Endodermal cell (in vitro differentiated cells): ENCODE results near the gene SEC24D. TPM values are rescaled to one million over a fixed set of nuclear protein-coding genes. Genes with fewer than 3 reads are reported as not detected.
A peak's percentile ranks its signal among the peaks of the same experiment; 100 is the strongest.

ENCODE experiments used
- DNase-seq: peaks from one replicate; pipeline ENCODE4 v3.0.0-alpha.2; 2017
- H3K27ac ChIP-seq: 2 replicates; pipeline ENCODE4 v1.5.1; 2013; ENCODE audit warnings: mild to moderate bottlenecking, low read depth, low read length, moderate library complexity
- H3K27me3 ChIP-seq: 2 replicates; pipeline ENCODE4 v1.6.1; 2013; ENCODE audit warnings: mild to moderate bottlenecking, low read length, moderate library complexity; ENCODE audit not compliant: insufficient read depth, control insufficient read depth, poor library complexity, severe bottlenecking
- H3K36me3 ChIP-seq: 2 replicates; pipeline ENCODE4 v1.7.0; 2013; ENCODE audit warnings: mild to moderate bottlenecking, low read length, moderate library complexity; ENCODE audit not compliant: control insufficient read depth, insufficient read depth
- H3K4me1 ChIP-seq: one replicate; pipeline ENCODE4 v1.7.0; 2013; ENCODE audit warnings: low read length; ENCODE audit not compliant: control insufficient read depth, insufficient read depth
- H3K4me3 ChIP-seq: 2 replicates; pipeline ENCODE4 v1.5.1; 2013; ENCODE audit warnings: mild to moderate bottlenecking, low read length, moderate library complexity
- H3K9ac ChIP-seq: 2 replicates; pipeline ENCODE4 v1.6.1; 2013; ENCODE audit warnings: mild to moderate bottlenecking, low read length, moderate library complexity; ENCODE audit not compliant: poor library complexity, severe bottlenecking; ENCODE audit errors: extremely low read depth
- H3K9me3 ChIP-seq: 2 replicates; pipeline ENCODE4 v1.6.1; 2013; ENCODE audit warnings: mild to moderate bottlenecking, low read length, moderate library complexity; ENCODE audit not compliant: control insufficient read depth
- H3K27ac Mint-ChIP-seq: 2 replicates; pipeline ENCODE4 v1.8.0; 2020; ENCODE audit warnings: mixed read lengths
- H3K27me3 Mint-ChIP-seq: 2 replicates; pipeline ENCODE4 v1.8.0; 2021; ENCODE audit warnings: mild to moderate bottlenecking, mixed read lengths; ENCODE audit not compliant: insufficient read depth
- H3K36me3 Mint-ChIP-seq: 2 replicates; pipeline ENCODE4 v1.8.0; 2020; ENCODE audit warnings: low read depth, mixed read lengths
- H3K4me1 Mint-ChIP-seq: 2 replicates; pipeline ENCODE4 v1.8.0; 2020; ENCODE audit warnings: mixed read lengths
- H3K4me3 Mint-ChIP-seq: 2 replicates; pipeline ENCODE4 v1.8.0; 2020; ENCODE audit warnings: mild to moderate bottlenecking, moderate library complexity, mixed read lengths
- H3K9me3 Mint-ChIP-seq: 2 replicates; pipeline ENCODE4 v1.8.0; 2020; ENCODE audit warnings: mild to moderate bottlenecking, mixed read lengths
- CTCF ChIP-seq: fragments of 200-600 bp; sonication (generic); conservative IDR thresholded peaks from 2 replicates; pipeline ENCODE4 v1.5.0; 2021; ENCODE audit warnings: antibody characterized with exemption, mild to moderate bottlenecking
- WGBS, 2 experiments: methylation state at CpG; one replicate each; pipeline versions ENCODE4 v1.1.5 to v1.1.7; 2013; ENCODE audit warnings: missing lambda C conversion rate in 2 of 2, mixed read lengths in 1 of 2; ENCODE audit not compliant: insufficient coverage in 1 of 2, insufficient read length in 1 of 2; 5-methylcytosine and 5-hydroxymethylcytosine counted together
- total RNA-seq, 2 donors: library from RNA; stranded (reverse); fragmentation: NEBNext Ultra II Directional in 1 of 2; extraction: Animal tissue kit (Norgen Biotek cat#: 25700) in 1 of 2; gene quantifications; 2 replicates in 1 of 2; 3 replicates in 1 of 2; pipeline ENCODE4 v1.2.1, GENCODE V29; 2021

The SEC24D gene
- total RNA-seq, 2 donors from 2014 or later: 40.4 to 42.8 TPM

- Histone ChIP-seq H3K9me3 (no peaks in the 10 kb centered on the region), H3K4me1 (no peaks in the 10 kb centered on the region), H3K27ac (no peak overlapping the region), H3K27me3 (no peaks in the 10 kb centered on the region), H3K9ac (no peak overlapping the region), H3K4me3 (no peak overlapping the region), H3K36me3 (peaks cover 80% of the 10 kb centered on the region)
- no peak for TF ChIP-seq CTCF
- H3K27ac Mint-ChIP-seq: no peak overlapping the region
- no peaks in the 10 kb centered on the region for H3K4me1 Mint-ChIP-seq
- H3K27me3 Mint-ChIP-seq: no peaks in the 10 kb centered on the region
- H3K4me3 Mint-ChIP-seq: no peak overlapping the region
- no peaks in the 10 kb centered on the region for H3K9me3 Mint-ChIP-seq
- peaks cover 26% of the 10 kb centered on the region for H3K36me3 Mint-ChIP-seq
- DNase-seq: no peak
Observed at GRCh38 chr4:118730683-118731082, 105.2 kb downstream of the SEC24D start.

GRCh38 chr4:118729287-118730286 lies 106.3 kb downstream of the SEC24D start:
- no peak for DNase-seq
- Histone ChIP-seq H3K4me1 (no peaks in the 10 kb centered on the region), H3K4me3 (no peak overlapping the region), H3K9ac (no peak overlapping the region), H3K36me3 (peaks cover 84% of the 10 kb centered on the region), H3K9me3 (no peaks in the 10 kb centered on the region), H3K27ac (no peak overlapping the region), H3K27me3 (no peaks in the 10 kb centered on the region)
- Mint-ChIP-seq H3K4me3 (no peak overlapping the region), H3K27me3 (no peaks in the 10 kb centered on the region), H3K4me1 (no peaks in the 10 kb centered on the region), H3K27ac (no peak overlapping the region), H3K36me3 (peaks cover 29% of the 10 kb centered on the region), H3K9me3 (no peaks in the 10 kb centered on the region)
- 90 to 96% methylated on average over 5 to 6 of the region's 6 CpGs for WGBS, 2 experiments
- TF ChIP-seq CTCF: no peak

GRCh38 chr4:118727360-118727759 lies 108.6 kb downstream of the SEC24D start:
- no peak for TF ChIP-seq CTCF
- H3K4me3 ChIP-seq: no peak overlapping the region
- Mint-ChIP-seq H3K9me3 (no peaks in the 10 kb centered on the region), H3K4me1 (no peaks in the 10 kb centered on the region), H3K36me3 (peaks cover 24% of the 10 kb centered on the region), H3K4me3 (no peak overlapping the region), H3K27ac (peak overlapping the region; percentile 45), H3K27me3 (no peaks in the 10 kb centered on the region)
- no peaks in the 10 kb centered on the region for H3K4me1 ChIP-seq
- no peaks in the 10 kb centered on the region for H3K27me3 ChIP-seq
- WGBS, 2 experiments: 67 to 84% methylated on average over 1 of the region's 1 CpG
- H3K27ac ChIP-seq: no peak overlapping the region
- H3K9me3 ChIP-seq: no peaks in the 10 kb centered on the region
- no peak for DNase-seq
- peaks cover 80% of the 10 kb centered on the region for H3K36me3 ChIP-seq
- H3K9ac ChIP-seq: no peak overlapping the region
